GM18873 (cell line): ENCODE data around the gene ZCCHC24.
"Not testable (repeated sequence)": the region's sequence is repeated elsewhere in the genome, so short reads cannot be mapped to it uniquely, and the experiment has no call there.

Experiments used
- ATAC-seq: cut with Tn5 transposase; IDR thresholded peaks from one replicate; pipeline ENCODE4 v1.9.1; 2021; ENCODE audit warnings: mild to moderate bottlenecking, moderate library complexity, moderate number of reproducible peaks; ENCODE audit not compliant: unreplicated experiment, low FRiP score

ZCCHC24 gene

DNA sequence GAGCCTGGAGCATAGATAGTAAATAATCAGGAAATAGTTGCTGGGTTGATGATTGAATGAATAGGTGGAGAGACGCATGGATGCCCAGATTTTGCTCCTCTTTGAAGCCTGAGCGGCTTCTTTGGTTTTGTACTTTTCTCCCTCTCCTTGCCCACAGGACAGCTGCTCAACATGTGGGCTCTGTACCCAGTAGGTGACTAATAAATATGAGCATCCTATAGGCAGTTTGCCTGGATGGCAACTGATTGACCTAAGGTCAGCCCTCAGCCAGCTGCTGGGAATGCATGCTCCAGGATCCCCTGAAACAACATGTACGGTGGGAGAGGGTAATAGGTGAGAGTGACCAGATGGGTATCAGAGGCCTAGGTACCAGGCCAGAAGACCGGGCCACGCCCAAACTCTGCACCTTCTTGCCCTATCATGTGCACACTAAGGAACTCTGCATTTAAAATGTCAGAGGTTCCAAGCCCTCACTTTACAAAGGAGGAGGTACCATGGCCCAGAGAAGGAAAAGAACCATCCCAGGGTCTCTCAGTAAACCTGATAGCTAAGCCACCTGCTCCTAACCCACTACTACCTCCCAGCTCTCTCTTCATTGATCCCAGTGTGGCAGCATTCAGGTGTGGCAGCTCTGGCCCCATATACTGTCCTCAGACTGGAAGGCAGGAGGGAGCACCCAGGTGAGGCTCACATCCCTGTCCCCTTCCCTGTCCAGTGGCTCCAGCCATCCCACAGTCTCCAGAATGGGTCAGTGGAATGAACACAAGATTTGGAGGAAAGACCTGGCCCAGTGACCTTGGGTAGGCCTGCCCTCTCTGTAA is 2.7 kb upstream of the ZCCHC24 start:
- ATAC-seq = no peak

DNA sequence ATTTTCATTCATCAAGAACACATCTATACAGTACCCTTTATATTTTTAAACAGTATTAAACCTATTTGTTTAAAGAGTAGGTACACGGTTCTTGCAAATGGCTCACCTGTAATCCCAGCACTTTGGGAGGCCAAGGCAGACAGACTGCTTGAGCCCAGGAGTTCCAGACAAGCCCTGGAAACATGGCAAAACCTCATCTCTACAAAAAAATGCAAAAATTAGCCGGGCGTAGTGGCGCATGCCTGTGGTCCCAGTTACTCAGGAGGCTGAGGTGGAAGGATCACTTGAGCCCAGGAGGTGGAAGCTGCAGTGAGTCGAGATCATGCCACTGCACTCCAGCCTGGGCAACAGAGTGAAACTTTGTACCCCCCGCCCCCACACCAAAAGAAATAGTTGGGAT is 1.8 kb upstream of the ZCCHC24 start:
- ATAC-seq = not testable (repeated sequence)

GRCh38 chr10:79446758-79447084 is 1.3 kb upstream of the ZCCHC24 start:
- ATAC-seq = no peak

DNA sequence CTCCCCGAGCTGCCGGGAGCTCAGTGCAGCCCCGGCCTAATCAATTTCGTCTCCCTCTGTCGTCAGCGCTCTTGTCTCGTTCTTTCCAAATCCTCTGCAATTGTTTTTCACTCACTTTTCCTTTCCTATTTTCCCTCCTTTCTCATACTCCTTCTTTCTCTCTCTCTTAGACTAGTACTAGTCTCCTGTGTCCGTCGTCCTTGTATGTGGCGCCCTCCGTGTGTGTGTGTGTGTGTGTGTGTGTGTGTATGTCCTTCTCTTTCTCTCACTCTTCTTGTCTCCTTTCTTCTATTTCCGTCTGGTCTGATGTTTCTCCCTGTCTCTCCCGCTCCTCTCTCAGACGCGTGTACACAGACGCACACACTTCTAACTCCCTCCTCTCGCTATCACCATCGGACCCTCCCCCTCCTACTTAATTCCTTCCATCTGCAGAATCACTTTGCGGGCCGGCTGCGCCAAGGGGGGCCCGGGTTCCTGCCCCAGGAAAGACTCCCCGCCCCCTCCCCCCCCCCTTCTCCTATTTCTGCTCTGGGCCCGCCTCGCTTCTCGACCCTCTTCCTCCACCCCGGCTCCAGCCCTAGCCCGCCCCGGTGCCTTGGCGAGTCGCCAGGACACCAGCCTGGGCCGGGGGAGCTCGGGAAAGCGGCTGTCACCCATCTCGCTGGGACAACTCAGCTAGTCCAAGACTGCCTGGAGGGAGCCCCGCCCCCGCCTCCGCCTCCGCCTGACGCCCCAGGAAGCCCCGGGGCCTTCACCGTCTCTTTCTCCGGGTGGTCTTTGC is 743 bp upstream of the ZCCHC24 start:
- ATAC-seq = peak; percentile 13

GRCh38 chr10:79444199-79445119 is 965 bp downstream of the ZCCHC24 start:
- ATAC-seq = no peak

- ATAC-seq = no peak
Measured at GRCh38 chr10:79443338-79444198, 1.9 kb downstream of the ZCCHC24 start.

DNA sequence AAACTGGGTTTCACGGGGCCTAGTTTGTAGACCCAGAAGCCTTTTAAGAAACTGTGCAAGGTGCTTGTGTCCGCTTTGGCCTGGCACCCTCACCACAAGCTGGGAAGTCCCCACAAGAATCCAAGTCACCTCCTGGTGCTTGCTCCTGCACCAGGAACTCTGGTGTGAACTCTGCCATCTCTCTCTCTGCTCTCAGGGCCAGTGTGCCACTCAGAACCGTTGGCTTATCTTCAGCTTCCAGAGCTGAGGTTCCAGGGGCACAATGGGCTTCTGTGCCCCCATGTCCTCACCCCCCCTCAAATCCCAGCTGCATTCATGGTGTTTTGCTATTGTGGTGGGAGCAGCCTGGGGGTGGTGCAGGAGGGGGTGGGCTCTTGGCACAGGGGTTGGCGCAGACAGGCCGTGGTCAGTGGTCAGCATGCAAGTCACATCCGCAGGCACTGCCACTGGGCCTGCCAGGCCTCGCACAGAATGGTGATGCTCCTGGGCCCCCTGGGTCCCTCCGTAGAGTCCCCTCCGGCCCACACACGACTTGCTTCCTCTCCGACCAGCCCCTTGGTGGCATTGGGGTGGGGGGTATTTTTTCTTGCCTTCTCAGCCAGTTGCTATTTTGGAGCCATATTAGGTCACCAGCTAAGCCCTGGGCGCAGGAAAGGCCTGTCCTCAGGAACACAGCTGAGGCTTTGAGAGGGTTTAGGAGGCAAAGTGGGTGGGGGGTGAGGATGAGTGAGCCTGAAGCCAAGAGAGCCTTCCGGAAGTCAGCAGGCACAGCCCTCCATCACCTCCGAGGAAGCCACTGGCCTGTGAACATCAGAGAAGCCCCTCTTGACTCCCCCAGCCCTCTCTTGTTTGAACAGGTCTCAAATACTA is 3.0 kb downstream of the ZCCHC24 start:
- no peak for ATAC-seq

DNA sequence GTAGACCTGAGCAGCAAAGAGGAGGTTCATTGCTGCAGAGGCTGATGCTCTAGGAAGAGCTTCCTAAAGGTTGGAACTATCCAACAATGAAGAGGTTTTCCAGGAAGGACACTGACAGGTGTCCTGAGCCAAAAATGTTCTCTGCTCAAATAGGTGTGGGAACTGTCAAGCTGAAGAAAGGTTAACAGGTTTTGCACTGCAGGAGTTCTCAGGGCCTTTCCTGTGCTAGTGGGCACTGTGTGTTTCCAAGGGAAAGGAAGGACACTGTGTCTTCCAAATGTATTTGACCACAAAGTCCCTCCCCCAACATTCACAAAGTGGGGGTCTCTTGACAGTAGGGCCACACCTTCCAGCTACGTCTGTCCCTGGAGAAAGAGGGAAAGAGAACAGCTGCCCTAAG is 4.0 kb downstream of the ZCCHC24 start:
- ATAC-seq = no peak

- ATAC-seq = no peak
Measured at GRCh38 chr10:79440281-79440680, 5.1 kb downstream of the ZCCHC24 start.

GRCh38 chr10:79438699-79439085 is 6.7 kb downstream of the ZCCHC24 start:
- ATAC-seq = no peak

DNA sequence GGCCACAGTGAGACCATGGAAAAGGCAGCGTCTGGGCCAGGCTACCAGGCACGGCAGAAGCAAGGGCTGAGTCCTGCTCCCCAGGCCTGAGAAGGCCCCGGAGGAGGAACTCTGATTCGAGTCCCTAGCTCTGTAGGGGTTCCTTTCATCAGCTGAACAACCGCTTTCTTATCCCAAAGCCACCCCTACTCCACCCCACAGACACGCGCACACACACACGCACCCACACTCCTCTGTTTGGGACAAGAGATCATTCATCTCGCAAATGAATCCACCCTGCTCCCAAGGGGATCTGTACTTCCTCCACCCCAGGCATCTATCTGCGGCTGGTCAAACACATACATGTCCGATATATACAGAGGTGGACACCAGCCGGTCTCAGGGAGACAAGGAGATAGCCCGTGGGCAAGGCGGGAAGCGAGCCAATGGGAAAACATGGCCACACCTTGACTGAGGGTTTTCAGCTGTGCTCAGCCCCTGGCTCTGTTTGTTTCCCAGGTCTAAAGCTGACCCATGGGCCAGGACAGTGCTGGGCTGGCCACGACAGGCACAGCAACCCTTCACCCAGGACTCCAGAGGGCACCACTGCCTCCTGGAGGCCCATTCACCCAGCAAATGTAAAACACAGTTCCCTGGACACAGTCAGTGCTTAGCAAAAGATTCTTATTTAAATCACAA is 7.3 kb downstream of the ZCCHC24 start:
- ATAC-seq = no peak

DNA sequence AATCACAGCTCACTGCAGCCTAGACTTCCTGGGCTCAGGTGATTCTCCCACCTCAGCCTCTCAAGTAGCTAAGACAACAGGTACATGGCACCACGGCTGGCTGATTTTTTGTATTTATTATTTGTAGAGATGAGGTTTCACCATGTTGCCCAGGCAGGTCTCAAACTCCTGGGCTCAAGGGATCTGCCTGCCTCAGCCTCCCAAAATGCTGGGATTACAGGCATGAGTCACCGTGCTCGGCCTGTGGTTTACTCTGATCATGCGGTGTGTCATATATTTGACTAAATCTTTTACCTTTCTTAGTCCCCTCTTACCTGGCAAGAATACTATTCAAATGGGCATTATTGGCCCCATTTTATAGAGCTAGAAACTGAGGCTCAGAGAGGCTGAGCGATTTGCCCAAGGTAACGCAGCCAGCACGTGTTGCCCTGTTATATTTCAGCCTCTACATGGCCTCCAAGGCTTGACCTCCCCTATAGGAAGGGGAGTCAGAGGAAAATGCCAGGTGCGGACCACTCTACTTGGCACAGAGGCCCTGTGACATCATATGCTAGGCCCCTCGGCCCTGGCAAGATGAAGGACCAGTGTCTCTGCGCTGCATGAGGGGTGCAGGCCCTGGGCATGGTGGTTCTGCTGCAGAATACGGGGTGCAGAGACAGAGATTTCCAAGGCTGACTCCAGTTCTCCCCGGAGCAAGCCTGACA is 8.2 kb downstream of the ZCCHC24 start:
- ATAC-seq = no peak

GRCh38 chr10:79436850-79437103 is 8.6 kb downstream of the ZCCHC24 start:
- no peak for ATAC-seq

DNA sequence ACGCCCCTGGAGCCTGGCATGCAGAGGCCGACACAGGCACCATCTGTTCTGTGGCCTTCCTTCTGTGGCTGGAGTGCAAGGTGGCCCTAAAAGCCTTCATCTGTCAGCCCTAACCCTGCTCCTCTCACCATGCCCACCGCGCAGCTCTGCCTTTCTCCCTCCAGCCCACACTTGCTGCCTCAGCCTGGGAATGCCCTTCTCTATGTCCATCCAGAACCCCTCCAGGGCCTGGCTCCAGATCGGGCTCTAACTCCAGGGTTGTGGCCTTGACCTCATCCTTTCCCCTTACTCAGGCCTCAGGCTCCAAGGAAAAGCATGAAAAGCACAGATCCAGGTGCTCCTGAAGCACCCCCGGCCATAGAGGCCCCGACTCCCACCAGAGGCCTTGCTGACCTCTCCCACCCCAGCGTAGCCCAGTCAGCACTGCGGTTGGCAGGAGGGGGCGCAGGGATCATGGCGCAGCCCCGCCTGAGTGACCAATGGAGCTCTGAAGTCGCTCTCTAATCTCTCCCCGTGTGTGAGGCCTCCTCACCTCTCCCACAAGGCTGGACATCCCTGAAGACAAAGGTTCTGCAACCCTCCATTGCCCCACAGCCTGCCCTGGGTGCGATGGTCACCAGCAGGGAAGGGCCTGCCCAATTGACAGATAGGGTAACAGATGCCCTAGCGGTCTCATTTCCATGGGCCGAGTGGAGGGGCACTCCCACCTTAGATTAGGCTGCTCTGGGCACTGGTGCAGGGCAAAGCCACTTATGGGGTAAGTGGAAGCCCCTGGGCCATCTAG is 9.2 kb downstream of the ZCCHC24 start:
- no peak for ATAC-seq

GRCh38 chr10:79435271-79436065 is 10.0 kb downstream of the ZCCHC24 start:
- no peak for ATAC-seq

DNA sequence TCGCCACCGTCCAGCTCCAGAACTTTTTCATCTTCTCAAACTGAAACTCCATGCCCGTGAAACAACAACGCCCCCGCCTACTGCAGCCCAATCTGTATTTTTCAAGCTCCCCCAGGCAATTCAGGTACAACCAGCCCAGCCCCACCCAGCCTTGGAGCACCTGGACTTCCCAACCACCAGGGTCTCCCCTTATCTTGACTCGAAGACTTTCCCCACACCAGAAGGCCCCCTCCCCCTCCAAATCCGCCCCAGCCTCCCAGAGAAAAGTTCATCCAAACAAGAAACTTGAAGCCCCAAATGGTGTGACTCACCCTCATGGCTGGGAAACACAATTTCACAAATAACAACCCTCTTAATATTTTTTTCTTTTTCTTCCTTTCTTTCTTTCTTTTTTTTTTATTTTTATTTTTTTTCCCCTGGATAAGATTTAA is 10.6 kb downstream of the ZCCHC24 start:
- ATAC-seq = no peak
